ENCODE measurements around the gene ARHGEF10L.

Gene ARHGEF10L

DNA sequence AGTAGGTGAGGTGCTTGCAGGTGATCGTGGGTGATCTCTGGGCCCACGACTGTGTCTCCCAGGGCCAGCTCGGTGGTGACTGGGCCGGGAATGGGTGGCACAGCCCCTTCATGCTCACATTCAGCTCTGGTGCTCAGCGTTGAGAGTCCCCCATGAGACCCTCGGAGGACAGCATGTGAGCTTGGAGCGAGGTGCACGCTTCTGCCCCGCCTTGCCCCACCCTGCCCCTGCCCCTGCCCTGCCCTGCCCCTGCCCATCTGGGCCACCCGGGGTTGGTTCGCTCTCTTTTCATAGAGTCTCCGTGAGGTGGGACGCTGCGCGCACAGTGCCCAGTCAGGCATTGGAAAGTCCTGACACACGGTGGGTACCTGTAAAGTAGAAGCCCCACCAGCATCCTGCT, 140.4 kb downstream of the ARHGEF10L start:
- Histone ChIP-seq H3K36me3 (ENCODE audit: control insufficient read depth, insufficient read depth, low read length, severe bottlenecking) (peaks cover 18% of the 10 kb centered on the region), H3K4me1 (ENCODE audit: control insufficient read depth, insufficient read depth, low read length) (no peaks in the 10 kb centered on the region), H3K4me3 (ENCODE audit: low read length) (no peak overlapping the region), H3K9ac (ENCODE audit: low read length) (no peak overlapping the region), H3K9me3 (ENCODE audit: control insufficient read depth, low read length) (no peaks in the 10 kb centered on the region), H3K27me3 (replicated peaks; ENCODE audit: control insufficient read depth, insufficient read depth, low read length) (no peaks in the 10 kb centered on the region)
- no peak for DNase-seq (ENCODE audit: low read depth)

DNA sequence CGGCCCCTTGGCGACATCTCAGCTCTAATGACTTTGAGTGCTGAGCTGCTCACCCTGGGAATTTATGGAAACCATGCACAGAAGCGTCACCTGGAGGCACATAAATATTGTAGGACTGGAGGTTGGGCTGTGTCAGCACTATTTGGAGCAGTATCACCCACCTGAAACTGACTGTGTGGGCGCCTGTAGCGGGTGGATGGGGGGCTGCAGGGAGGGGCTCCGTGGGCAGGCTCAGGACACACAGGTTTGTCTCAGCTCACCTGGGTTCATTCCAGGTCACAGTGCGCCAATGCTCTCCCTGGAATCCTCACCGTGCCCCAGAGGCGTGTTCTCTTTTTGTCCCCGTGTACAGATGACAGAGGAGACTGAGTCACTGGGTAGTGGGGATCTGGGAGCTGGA, 140.8 kb downstream of the ARHGEF10L start:
- no peaks in the 10 kb centered on the region for H3K27me3 ChIP-seq (replicated peaks; ENCODE audit: control insufficient read depth, insufficient read depth, low read length)
- H3K4me1 ChIP-seq (ENCODE audit: control insufficient read depth, insufficient read depth, low read length), result no peaks in the 10 kb centered on the region
- H3K9ac ChIP-seq (ENCODE audit: low read length), result no peak overlapping the region
- no peaks in the 10 kb centered on the region for H3K9me3 ChIP-seq (ENCODE audit: control insufficient read depth, low read length)
- peaks cover 18% of the 10 kb centered on the region for H3K36me3 ChIP-seq (ENCODE audit: control insufficient read depth, insufficient read depth, low read length, severe bottlenecking)
- no peak overlapping the region for H3K4me3 ChIP-seq (ENCODE audit: low read length)
- DNase-seq (ENCODE audit: low read depth), result no peak

DNA sequence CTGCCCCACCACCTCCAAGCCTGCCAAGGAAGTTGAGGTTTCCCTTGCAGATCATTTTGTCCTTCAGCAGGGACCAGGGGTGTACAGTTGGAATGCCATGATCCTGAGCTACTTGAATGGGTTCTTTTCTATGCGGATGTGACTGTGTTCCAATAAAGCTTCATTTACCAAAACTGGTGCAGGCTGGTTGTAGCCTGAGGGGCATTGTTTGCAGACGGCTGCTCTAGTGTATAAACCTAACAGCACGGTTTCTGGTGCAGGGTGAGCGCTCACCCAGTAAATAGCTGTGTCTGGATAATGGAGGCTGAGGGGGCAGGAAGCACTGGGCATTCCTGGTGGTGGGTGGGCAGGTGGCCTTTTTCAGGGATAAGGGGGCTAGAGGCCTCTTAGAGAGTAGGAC, 142.9 kb downstream of the ARHGEF10L start:
- H3K9me3 ChIP-seq (ENCODE audit: control insufficient read depth, low read length), result no peaks in the 10 kb centered on the region
- peaks cover 19% of the 10 kb centered on the region for H3K36me3 ChIP-seq (ENCODE audit: control insufficient read depth, insufficient read depth, low read length, severe bottlenecking)
- H3K4me1 ChIP-seq (ENCODE audit: control insufficient read depth, insufficient read depth, low read length), result peaks cover 11% of the 10 kb centered on the region
- H3K9ac ChIP-seq (ENCODE audit: low read length), result no peak overlapping the region
- no peaks in the 10 kb centered on the region for H3K27me3 ChIP-seq (replicated peaks; ENCODE audit: control insufficient read depth, insufficient read depth, low read length)
- DNase-seq (ENCODE audit: low read depth), result no peak
- H3K4me3 ChIP-seq (ENCODE audit: low read length), result no peak overlapping the region

DNA sequence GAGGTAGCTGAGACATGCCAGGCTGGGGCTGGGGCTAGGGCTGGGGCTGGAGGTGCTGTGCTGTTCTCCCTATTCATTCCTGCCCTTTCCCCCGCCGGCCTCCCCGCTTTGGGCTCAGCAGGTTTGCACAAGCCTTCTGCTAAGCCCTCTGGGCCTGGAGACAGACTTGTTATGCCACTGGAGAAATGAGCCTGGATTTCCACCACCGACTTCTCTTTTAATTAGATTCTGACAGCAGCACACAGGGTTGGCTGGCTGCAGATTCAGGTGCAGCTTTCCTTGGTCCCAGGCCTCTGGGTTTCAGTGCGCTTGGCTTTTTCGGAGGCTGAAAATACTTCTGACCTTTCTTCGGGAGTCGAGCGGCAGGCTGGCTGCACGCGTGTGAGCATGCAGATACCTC, 144.1 kb downstream of the ARHGEF10L start:
- Histone ChIP-seq H3K27me3 (replicated peaks; ENCODE audit: control insufficient read depth, insufficient read depth, low read length) (no peaks in the 10 kb centered on the region), H3K36me3 (ENCODE audit: control insufficient read depth, insufficient read depth, low read length, severe bottlenecking) (peaks cover 30% of the 10 kb centered on the region), H3K4me3 (ENCODE audit: low read length) (no peak overlapping the region), H3K4me1 (ENCODE audit: control insufficient read depth, insufficient read depth, low read length) (peaks cover 11% of the 10 kb centered on the region), H3K9me3 (ENCODE audit: control insufficient read depth, low read length) (no peaks in the 10 kb centered on the region), H3K9ac (ENCODE audit: low read length) (no peak overlapping the region)
- DNase-seq (ENCODE audit: low read depth), result no peak

DNA sequence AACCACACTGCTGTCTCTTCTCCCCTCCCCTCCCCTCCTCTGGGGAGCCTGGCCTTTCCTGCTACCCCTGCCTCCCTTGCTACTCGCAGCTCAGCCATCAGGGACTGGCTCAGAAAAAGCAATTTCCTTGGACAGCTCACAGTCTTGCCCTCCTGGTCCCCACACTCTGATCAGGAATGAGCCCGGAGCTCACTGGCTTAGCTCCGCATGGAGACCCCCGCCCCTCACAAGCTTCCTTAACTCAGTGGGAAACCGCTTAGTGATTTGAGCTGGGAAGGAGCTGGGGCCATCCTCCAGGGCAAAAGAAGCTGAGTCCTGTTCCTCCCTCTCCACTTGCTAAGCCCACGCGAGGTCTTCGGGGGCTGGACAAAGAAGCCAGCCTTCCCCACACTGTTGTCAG, 145.3 kb downstream of the ARHGEF10L start:
- Histone ChIP-seq H3K36me3 (ENCODE audit: control insufficient read depth, insufficient read depth, low read length, severe bottlenecking) (peaks cover 34% of the 10 kb centered on the region), H3K9ac (ENCODE audit: low read length) (no peak overlapping the region), H3K9me3 (ENCODE audit: control insufficient read depth, low read length) (no peaks in the 10 kb centered on the region), H3K4me3 (ENCODE audit: low read length) (no peak overlapping the region), H3K4me1 (ENCODE audit: control insufficient read depth, insufficient read depth, low read length) (peaks cover 13% of the 10 kb centered on the region), H3K27me3 (replicated peaks; ENCODE audit: control insufficient read depth, insufficient read depth, low read length) (no peaks in the 10 kb centered on the region)
- no peak for DNase-seq (ENCODE audit: low read depth)

DNA sequence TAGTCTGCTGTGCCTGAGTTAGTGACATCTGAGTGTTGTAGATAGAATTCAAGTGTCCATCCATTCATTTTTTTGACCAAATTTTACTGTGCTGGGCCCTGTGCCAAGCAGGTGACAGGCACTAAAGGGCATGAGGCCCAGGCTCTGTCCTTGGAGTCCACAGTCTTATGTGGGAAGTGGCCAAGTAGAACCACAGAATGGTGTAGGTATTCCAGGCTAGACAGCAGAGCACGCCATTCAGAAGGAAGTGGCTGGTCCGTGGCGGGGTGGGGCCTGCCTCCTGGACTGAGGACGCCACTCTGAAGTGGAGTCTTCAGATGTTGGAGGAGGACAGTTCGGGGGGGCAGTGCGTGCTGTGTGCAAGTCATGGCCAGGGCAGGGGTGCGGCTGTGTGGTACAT, 146.8 kb downstream of the ARHGEF10L start:
- Histone ChIP-seq H3K27me3 (replicated peaks; ENCODE audit: control insufficient read depth, insufficient read depth, low read length) (no peaks in the 10 kb centered on the region), H3K9ac (ENCODE audit: low read length) (no peak overlapping the region), H3K4me1 (ENCODE audit: control insufficient read depth, insufficient read depth, low read length) (peaks cover 20% of the 10 kb centered on the region), H3K36me3 (ENCODE audit: control insufficient read depth, insufficient read depth, low read length, severe bottlenecking) (peaks cover 33% of the 10 kb centered on the region), H3K4me3 (ENCODE audit: low read length) (no peak overlapping the region), H3K9me3 (ENCODE audit: control insufficient read depth, low read length) (no peaks in the 10 kb centered on the region)
- DNase-seq (ENCODE audit: low read depth), result no peak

DNA sequence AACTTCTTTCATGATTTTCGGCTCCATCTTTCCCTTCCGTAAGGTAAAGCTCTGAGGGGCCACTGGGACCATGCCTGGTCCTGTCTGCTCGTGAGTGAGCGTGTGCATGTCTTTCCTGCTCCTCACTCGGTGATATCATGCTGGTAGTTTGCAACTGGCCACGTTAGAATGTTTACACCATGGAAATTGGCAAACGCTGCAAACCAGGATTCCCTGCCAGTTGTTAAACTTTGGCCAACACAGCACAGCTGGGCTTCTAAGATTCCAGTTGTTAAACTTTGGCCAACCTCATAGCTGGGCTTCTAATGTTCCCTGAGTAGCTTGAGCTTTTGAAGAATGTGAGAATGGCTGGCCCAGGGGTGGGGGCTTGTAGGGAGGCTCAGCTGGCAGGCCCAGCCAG, 147.6 kb downstream of the ARHGEF10L start:
- Histone ChIP-seq H3K9me3 (ENCODE audit: control insufficient read depth, low read length) (no peaks in the 10 kb centered on the region), H3K9ac (ENCODE audit: low read length) (no peak overlapping the region), H3K4me1 (ENCODE audit: control insufficient read depth, insufficient read depth, low read length) (peaks cover 20% of the 10 kb centered on the region), H3K4me3 (ENCODE audit: low read length) (no peak overlapping the region), H3K27me3 (replicated peaks; ENCODE audit: control insufficient read depth, insufficient read depth, low read length) (no peaks in the 10 kb centered on the region), H3K36me3 (ENCODE audit: control insufficient read depth, insufficient read depth, low read length, severe bottlenecking) (peaks cover 34% of the 10 kb centered on the region)
- no peak for DNase-seq (ENCODE audit: low read depth)

DNA sequence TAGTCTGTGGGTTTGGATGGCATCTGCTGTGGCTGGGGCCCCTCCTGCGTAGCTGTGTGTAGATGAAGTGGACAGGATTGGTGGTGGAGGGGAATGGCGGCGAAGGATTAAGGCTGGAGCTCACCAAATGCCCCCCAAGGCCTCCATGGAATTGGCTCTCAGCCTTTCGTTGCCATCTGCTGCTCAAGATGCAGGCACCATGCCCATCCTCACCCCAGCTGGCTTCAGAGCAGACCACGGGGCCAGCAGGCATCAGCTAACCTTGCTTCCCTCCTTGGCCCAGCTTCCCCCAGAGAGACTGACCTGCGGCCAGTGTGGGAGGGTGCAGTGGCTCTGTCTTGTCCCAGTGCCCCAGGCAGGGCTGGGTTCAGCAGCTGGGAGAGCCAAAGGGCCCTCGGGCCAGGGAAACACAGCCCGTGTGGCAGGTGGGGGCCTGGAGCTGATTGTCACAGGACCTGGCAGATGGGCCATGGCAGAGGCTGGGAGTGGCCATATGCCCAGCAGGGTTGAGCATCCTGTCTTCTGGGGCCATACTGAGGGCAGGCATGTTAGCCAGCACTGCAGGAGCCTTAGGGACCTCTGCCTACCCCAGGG, 148.8 kb downstream of the ARHGEF10L start:
- peaks cover 20% of the 10 kb centered on the region for H3K4me1 ChIP-seq (ENCODE audit: control insufficient read depth, insufficient read depth, low read length)
- no peaks in the 10 kb centered on the region for H3K27me3 ChIP-seq (replicated peaks; ENCODE audit: control insufficient read depth, insufficient read depth, low read length)
- H3K4me3 ChIP-seq (ENCODE audit: low read length), result no peak overlapping the region
- peaks cover 44% of the 10 kb centered on the region for H3K36me3 ChIP-seq (ENCODE audit: control insufficient read depth, insufficient read depth, low read length, severe bottlenecking)
- H3K9me3 ChIP-seq (ENCODE audit: control insufficient read depth, low read length), result no peaks in the 10 kb centered on the region
- DNase-seq (ENCODE audit: low read depth), result no peak
- no peak overlapping the region for H3K9ac ChIP-seq (ENCODE audit: low read length)

DNA sequence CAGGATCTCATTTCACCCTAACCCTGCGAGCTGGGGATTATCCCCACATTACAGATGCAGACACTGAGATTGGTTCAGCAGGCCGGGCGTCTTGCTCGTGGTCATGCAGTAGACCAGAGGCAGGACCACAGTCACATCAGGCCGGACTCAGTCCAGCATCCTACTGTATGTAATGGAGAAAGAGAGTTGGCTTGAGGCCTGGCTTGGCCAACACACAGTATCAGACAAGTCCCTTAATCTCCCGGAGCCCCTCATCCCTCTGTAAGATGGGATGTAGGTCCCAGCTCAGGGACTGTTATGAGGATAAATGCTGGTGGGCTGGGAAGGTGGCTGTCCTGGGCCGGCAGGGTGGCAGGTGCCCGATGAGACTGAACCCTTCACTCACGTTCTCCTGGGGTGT, 149.5 kb downstream of the ARHGEF10L start:
- Histone ChIP-seq H3K4me3 (ENCODE audit: low read length) (no peak overlapping the region), H3K9ac (ENCODE audit: low read length) (no peak overlapping the region), H3K9me3 (ENCODE audit: control insufficient read depth, low read length) (no peaks in the 10 kb centered on the region), H3K27me3 (replicated peaks; ENCODE audit: control insufficient read depth, insufficient read depth, low read length) (no peaks in the 10 kb centered on the region), H3K4me1 (ENCODE audit: control insufficient read depth, insufficient read depth, low read length) (peaks cover 20% of the 10 kb centered on the region), H3K36me3 (ENCODE audit: control insufficient read depth, insufficient read depth, low read length, severe bottlenecking) (peaks cover 45% of the 10 kb centered on the region)
- no peak for DNase-seq (ENCODE audit: low read depth)

DNA sequence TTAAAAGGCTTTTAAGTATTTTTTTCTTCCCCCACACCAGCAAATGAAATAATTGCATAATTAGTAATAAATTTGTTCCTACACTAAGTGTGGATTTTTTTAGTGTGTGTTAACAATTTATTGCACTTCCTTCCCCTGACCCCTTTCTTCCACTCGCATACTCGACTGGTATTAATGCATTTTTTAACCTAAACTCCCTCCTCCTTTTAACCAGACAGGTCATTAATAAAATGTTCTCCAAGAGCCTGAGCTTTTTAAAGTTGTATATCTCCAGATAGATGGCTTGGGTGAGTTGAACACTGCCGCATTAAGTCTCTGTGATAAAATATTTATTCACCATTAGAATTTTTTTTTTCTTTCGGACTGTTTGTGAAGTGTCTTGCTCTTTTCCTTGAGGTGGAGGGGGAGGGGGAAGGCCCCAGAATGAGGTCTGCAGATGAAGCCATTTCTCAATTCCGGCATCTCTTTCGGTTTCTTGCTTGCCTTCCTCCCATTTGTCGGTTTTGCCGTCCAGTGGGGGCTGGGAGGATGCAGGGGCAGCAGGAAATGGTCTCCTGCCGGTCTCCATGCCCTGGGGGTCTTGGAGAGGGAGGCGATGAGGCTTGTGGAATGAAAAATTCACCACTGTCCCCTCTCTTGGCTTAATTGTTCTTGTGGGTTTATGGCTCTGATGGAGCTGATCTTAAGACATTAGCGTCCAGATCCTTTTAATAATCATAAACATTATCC, 151.6 kb downstream of the ARHGEF10L start:
- Histone ChIP-seq H3K4me3 (ENCODE audit: low read length) (no peak overlapping the region), H3K4me1 (ENCODE audit: control insufficient read depth, insufficient read depth, low read length) (peaks cover 14% of the 10 kb centered on the region), H3K9me3 (ENCODE audit: control insufficient read depth, low read length) (no peaks in the 10 kb centered on the region), H3K27me3 (replicated peaks; ENCODE audit: control insufficient read depth, insufficient read depth, low read length) (no peaks in the 10 kb centered on the region), H3K9ac (ENCODE audit: low read length) (no peak overlapping the region), H3K36me3 (ENCODE audit: control insufficient read depth, insufficient read depth, low read length, severe bottlenecking) (peaks cover 50% of the 10 kb centered on the region)
- DNase-seq (ENCODE audit: low read depth), result no peak

DNA sequence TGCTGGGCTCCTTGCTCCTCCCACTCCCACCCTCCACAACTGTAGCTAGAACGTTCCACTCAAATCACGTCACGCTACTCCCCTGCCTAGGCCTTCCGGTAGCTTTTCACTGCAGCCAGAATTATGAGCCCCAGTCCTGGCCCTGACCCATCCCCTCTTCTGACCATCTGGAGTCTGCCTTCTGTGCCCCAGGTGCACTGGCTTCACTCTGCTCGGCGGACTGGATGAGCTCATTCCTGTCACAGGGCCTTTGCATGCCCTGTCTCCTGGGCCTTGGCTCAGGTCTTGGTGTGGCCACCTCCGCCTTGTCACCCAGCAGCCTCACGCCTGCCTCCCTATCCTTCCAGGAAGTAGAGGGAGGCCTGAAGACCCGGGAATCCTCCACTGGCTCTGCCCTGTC, 153.1 kb downstream of the ARHGEF10L start:
- no peak for DNase-seq (ENCODE audit: low read depth)
- Histone ChIP-seq H3K36me3 (ENCODE audit: control insufficient read depth, insufficient read depth, low read length, severe bottlenecking) (peaks cover 52% of the 10 kb centered on the region), H3K9ac (ENCODE audit: low read length) (no peak overlapping the region), H3K4me1 (ENCODE audit: control insufficient read depth, insufficient read depth, low read length) (peaks cover 12% of the 10 kb centered on the region), H3K27me3 (replicated peaks; ENCODE audit: control insufficient read depth, insufficient read depth, low read length) (no peaks in the 10 kb centered on the region), H3K9me3 (ENCODE audit: control insufficient read depth, low read length) (no peaks in the 10 kb centered on the region), H3K4me3 (ENCODE audit: low read length) (no peak overlapping the region)

All from adipocyte (in vitro differentiated cells).